ENCODE data around the gene HTT. TPM values are rescaled to one million over a fixed set of nuclear protein-coding genes. Genes with fewer than 3 reads are reported as not detected.
A peak's percentile ranks its signal among the peaks of the same experiment; 100 is the strongest.

HTT gene
- total and polyA plus RNA-seq, 10 of the 15 experiments (the other 5 are each of a cell fraction or from before 2014, with no cell fraction given): 3.3 to 113 (median 43.3) TPM

GRCh38 chr4:3193531-3194203 lies 119.2 kb downstream of the HTT start:
- Histone ChIP-seq H3K27ac (ENCODE audit: control insufficient read depth, insufficient read depth) (no peak overlapping the region), H2AFZ (ENCODE audit: control insufficient read depth, low read depth, low read length) (no peak overlapping the region)
- SMC1A ChIA-PET (ENCODE audit: uncharacterized antibody, unreplicated experiment): interaction anchor here (0.9 to 1.6 kb wide), 3 partner anchors 8 to 49 kb away, joined by 3 to 5 read pairs (median 3); no protein-coding TSS in a partner anchor

More at GRCh38 chr4:3193531-3194203, 119.2 kb downstream of the HTT start:
- in situ Hi-C loops (cut with MboI) (no loop called here), intact Hi-C loops (cut with micrococcal nuclease; ENCODE audit: unreplicated experiment) (no loop called here)
- WGBS (ENCODE audit: insufficient coverage, insufficient replicate concordance, low lambda C conversion rate, missing lambda C conversion rate): 50% methylated on average over 6 of the region's 6 CpGs
- BruUV-seq (replicated peaks): no TSS peak
- ChIA-PET CTCF (interaction anchor here (0.8 to 1.2 kb wide), 6 partner anchors 18 to 289 kb away, joined by 3 to 5 read pairs (median 3); no protein-coding TSS in a partner anchor), RAD21 (ENCODE audit: unreplicated experiment) (no interaction called here), POLR2A (no interaction called here)
- Histone ChIP-seq H3K79me2 (ENCODE audit: control insufficient read depth, insufficient read depth, low read length) (no peaks in the 10 kb centered on the region), H3K4me3 (no peak overlapping the region), H4K20me1 (ENCODE audit: control insufficient read depth, insufficient read depth) (peaks cover 2% of the 10 kb centered on the region; the same call in 1 of the 2 replicates), H3K36me3 (ENCODE audit: control insufficient read depth in 2 of 2, insufficient read depth in 2 of 2, low read length in 1 of 2) (peaks cover 28 to 44% of the 10 kb centered on the region in 2 experiments), H3K27me3 (replicated peaks in 1 of 2; ENCODE audit: control insufficient read depth in 2 of 2, insufficient read depth in 2 of 2, low read length in 1 of 2) (no peaks in the 10 kb centered on the region), H3K9me3 (replicated peaks; ENCODE audit: control insufficient read depth, insufficient read depth, low read length) (no peaks in the 10 kb centered on the region), H3K4me2 (ENCODE audit: control insufficient read depth, insufficient read depth) (no peak overlapping the region), H3K4me1 (ENCODE audit: control insufficient read depth, insufficient read depth, low read length) (no peaks in the 10 kb centered on the region), H3K9ac (ENCODE audit: control insufficient read depth, insufficient read depth, low read length) (no peak overlapping the region)
- no peak for ATAC-seq
- FAIRE-seq: peak; percentile 78
- no peak for DNase-seq (ENCODE audit: low read depth, low spot score)
- TF ChIP-seq CTCF (IDR thresholded peaks at IDR 0.05 in 2 of 3, conservative IDR thresholded peaks at IDR 0.05 in 1 of 3; ENCODE audit: control insufficient read depth in 2 of 3, extremely low read depth in 1 of 3, insufficient read depth in 1 of 3, low read depth in 3 of 3, low read length in 3 of 3) (peak in 1 of 3 experiments; percentile 12; a peak in 1 of 6 replicates), ZSCAN29 (IDR thresholded peaks at IDR 0.05) (no peak)

All from GM12878 (cell line).